SK-N-SH treated with all-trans-retinoic acid at 6 μM for 48 hours (cell line): ENCODE data around the gene ST6GALNAC3.

ENCODE experiments used
- ATAC-seq: fragments of 200-7000 bp; cut with Tn5 transposase; 3 replicates; pipeline ENCODE4 v1.9.1; 2020; ENCODE audit warnings: mild to moderate bottlenecking, moderate library complexity
- ARNTL ChIP-seq: fragments of 450-650 bp; formaldehyde crosslinking; IDR thresholded peaks from 2 replicates; pipeline ENCODE4 v1.5.0; 2020; ENCODE audit warnings: low read depth, mild to moderate bottlenecking, moderate library complexity, borderline replicate concordance
- BACH2 ChIP-seq: fragments of 250-450 bp; sonication (Bioruptor Pico); IDR thresholded peaks from 2 replicates; pipeline ENCODE4 v1.9.0; 2021; ENCODE audit warnings: mild to moderate bottlenecking, borderline replicate concordance
- CSDC2 ChIP-seq: fragments of 250-450 bp; sonication (Bioruptor Pico); IDR thresholded peaks from 2 replicates; pipeline ENCODE4 v1.5.0; 2020; ENCODE audit warnings: mild to moderate bottlenecking, moderate library complexity
- GLIS3 ChIP-seq: fragments of 250-450 bp; sonication (Bioruptor Pico); IDR thresholded peaks from 2 replicates; pipeline ENCODE4 v1.5.0; 2020; ENCODE audit warnings: mild to moderate bottlenecking, moderate library complexity
- OSR1 ChIP-seq: fragments of 250-450 bp; sonication (Bioruptor Pico); IDR thresholded peaks from 2 replicates; pipeline ENCODE4 v1.8.0; 2022; ENCODE audit warnings: moderate library complexity, mild to moderate bottlenecking, inconsistent platforms
- PPARA ChIP-seq: fragments of 250-450 bp; sonication (Bioruptor Pico); IDR thresholded peaks from 2 replicates; pipeline ENCODE4 v1.5.0; 2020; ENCODE audit warnings: mild to moderate bottlenecking, borderline replicate concordance
- RARB ChIP-seq: fragments of 250-450 bp; sonication (Bioruptor Pico); IDR thresholded peaks from 2 replicates; pipeline ENCODE4 v1.8.0; 2021; ENCODE audit warnings: mild to moderate bottlenecking, moderate library complexity
- SNAI2 ChIP-seq: fragments of 250-450 bp; sonication (Bioruptor Pico); IDR thresholded peaks from 2 replicates; pipeline ENCODE4 v1.5.0; 2020; ENCODE audit warnings: mild to moderate bottlenecking, moderate library complexity
- TCF4 ChIP-seq: fragments of 250-450 bp; sonication (Bioruptor Pico); IDR thresholded peaks from 2 replicates; pipeline ENCODE4 v1.8.0; 2021; ENCODE audit warnings: mild to moderate bottlenecking, moderate library complexity, borderline replicate concordance
- TOX ChIP-seq: fragments of 250-450 bp; sonication (Bioruptor Pico); IDR thresholded peaks from 2 replicates; pipeline ENCODE4 v1.8.0; 2021; ENCODE audit warnings: mild to moderate bottlenecking, moderate library complexity, borderline replicate concordance
- ZC3H10 ChIP-seq: fragments of 250-450 bp; sonication (Bioruptor Pico); IDR thresholded peaks from 2 replicates; pipeline ENCODE4 v1.5.1; 2021; ENCODE audit warnings: mild to moderate bottlenecking, moderate library complexity
- ZFP3 ChIP-seq: fragments of 250-450 bp; sonication (Bioruptor Pico); IDR thresholded peaks from 2 replicates; pipeline ENCODE4 v1.5.0; 2020; ENCODE audit warnings: mild to moderate bottlenecking, moderate library complexity
- ZFP30 ChIP-seq: fragments of 450-650 bp; formaldehyde crosslinking; IDR thresholded peaks from 2 replicates; pipeline ENCODE4 v1.5.0; 2022; ENCODE audit warnings: mild to moderate bottlenecking, moderate library complexity
- ZNF565 ChIP-seq: fragments of 450-650 bp; formaldehyde crosslinking; conservative IDR thresholded peaks from 2 replicates; pipeline ENCODE4 v1.5.0; 2020; ENCODE audit warnings: low read depth, mild to moderate bottlenecking, moderate library complexity
- ZNF8 ChIP-seq: fragments of 450-650 bp; formaldehyde crosslinking; IDR thresholded peaks from 2 replicates; pipeline ENCODE4 v1.5.0; 2020; ENCODE audit warnings: mild to moderate bottlenecking, moderate library complexity
- TF ChIP-seq, protein P1 (sequence below): fragments of 250-450 bp; sonication (Bioruptor Pico); IDR thresholded peaks from 2 replicates; pipeline ENCODE4 v1.5.1; 2021; ENCODE audit warnings: mild to moderate bottlenecking, moderate library complexity
- TF ChIP-seq, protein P2 (sequence below): fragments of 250-450 bp; sonication (Bioruptor Pico); IDR thresholded peaks from 2 replicates; pipeline ENCODE4 v1.5.0; 2020; ENCODE audit warnings: mild to moderate bottlenecking, moderate library complexity
- TF ChIP-seq, protein P3 (sequence below): fragments of 250-450 bp; sonication (Bioruptor Pico); IDR thresholded peaks from 2 replicates; pipeline ENCODE4 v1.8.0; 2020; ENCODE audit warnings: mild to moderate bottlenecking, moderate library complexity, borderline replicate concordance
- TF ChIP-seq, protein P4 (sequence below): fragments of 250-450 bp; sonication (Bioruptor Pico); IDR thresholded peaks from 2 replicates; pipeline ENCODE4 v1.8.0; 2021; ENCODE audit warnings: low read depth, mild to moderate bottlenecking, moderate library complexity, borderline replicate concordance

The ST6GALNAC3 gene

DNA sequence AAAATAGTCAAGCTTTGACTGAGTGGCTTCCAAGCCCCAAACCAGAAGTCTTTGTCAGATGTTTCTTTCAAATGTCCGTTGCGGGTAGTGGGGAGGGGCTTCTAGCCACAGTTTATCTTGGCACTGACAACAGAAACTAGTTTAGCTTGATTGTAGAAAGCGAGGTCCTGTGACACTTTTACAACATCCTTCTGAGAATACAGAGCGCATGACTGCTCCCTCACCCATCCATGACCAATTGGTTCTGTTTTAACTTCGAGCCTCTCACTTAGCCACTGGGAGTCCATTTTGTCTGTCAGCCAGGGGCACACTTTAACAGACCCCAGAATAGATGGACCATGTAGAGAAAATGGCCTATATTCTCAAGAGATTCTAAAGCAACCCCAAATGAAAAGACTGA lies 593.5 kb downstream of the ST6GALNAC3 start:
- TF ChIP-seq, protein P1, sequence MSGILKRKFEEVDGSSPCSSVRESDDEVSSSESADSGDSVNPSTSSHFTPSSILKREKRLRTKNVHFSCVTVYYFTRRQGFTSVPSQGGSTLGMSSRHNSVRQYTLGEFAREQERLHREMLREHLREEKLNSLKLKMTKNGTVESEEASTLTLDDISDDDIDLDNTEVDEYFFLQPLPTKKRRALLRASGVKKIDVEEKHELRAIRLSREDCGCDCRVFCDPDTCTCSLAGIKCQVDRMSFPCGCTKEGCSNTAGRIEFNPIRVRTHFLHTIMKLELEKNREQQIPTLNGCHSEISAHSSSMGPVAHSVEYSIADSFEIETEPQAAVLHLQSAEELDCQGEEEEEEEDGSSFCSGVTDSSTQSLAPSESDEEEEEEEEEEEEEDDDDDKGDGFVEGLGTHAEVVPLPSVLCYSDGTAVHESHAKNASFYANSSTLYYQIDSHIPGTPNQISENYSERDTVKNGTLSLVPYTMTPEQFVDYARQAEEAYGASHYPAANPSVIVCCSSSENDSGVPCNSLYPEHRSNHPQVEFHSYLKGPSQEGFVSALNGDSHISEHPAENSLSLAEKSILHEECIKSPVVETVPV (CRISPR knock-in tag), result no peak
- TF ChIP-seq ZNF565 (CRISPR knock-in tag) (no peak), OSR1 (CRISPR knock-in tag) (no peak), RARB (CRISPR knock-in tag) (no peak), TOX (CRISPR knock-in tag) (no peak), ZFP3 (CRISPR knock-in tag) (no peak), ZC3H10 (CRISPR knock-in tag) (no peak), SNAI2 (CRISPR knock-in tag) (no peak), GLIS3 (CRISPR knock-in tag) (no peak), BACH2 (CRISPR knock-in tag) (no peak), TCF4 (no peak), CSDC2 (CRISPR knock-in tag) (no peak), ZNF8 (CRISPR knock-in tag) (no peak), ZFP30 (CRISPR knock-in tag) (no peak)
- TF ChIP-seq, protein P2, sequence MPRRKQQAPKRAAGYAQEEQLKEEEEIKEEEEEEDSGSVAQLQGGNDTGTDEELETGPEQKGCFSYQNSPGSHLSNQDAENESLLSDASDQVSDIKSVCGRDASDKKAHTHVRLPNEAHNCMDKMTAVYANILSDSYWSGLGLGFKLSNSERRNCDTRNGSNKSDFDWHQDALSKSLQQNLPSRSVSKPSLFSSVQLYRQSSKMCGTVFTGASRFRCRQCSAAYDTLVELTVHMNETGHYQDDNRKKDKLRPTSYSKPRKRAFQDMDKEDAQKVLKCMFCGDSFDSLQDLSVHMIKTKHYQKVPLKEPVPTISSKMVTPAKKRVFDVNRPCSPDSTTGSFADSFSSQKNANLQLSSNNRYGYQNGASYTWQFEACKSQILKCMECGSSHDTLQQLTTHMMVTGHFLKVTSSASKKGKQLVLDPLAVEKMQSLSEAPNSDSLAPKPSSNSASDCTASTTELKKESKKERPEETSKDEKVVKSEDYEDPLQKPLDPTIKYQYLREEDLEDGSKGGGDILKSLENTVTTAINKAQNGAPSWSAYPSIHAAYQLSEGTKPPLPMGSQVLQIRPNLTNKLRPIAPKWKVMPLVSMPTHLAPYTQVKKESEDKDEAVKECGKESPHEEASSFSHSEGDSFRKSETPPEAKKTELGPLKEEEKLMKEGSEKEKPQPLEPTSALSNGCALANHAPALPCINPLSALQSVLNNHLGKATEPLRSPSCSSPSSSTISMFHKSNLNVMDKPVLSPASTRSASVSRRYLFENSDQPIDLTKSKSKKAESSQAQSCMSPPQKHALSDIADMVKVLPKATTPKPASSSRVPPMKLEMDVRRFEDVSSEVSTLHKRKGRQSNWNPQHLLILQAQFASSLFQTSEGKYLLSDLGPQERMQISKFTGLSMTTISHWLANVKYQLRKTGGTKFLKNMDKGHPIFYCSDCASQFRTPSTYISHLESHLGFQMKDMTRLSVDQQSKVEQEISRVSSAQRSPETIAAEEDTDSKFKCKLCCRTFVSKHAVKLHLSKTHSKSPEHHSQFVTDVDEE (CRISPR knock-in tag), result no peak
- TF ChIP-seq, protein P3, sequence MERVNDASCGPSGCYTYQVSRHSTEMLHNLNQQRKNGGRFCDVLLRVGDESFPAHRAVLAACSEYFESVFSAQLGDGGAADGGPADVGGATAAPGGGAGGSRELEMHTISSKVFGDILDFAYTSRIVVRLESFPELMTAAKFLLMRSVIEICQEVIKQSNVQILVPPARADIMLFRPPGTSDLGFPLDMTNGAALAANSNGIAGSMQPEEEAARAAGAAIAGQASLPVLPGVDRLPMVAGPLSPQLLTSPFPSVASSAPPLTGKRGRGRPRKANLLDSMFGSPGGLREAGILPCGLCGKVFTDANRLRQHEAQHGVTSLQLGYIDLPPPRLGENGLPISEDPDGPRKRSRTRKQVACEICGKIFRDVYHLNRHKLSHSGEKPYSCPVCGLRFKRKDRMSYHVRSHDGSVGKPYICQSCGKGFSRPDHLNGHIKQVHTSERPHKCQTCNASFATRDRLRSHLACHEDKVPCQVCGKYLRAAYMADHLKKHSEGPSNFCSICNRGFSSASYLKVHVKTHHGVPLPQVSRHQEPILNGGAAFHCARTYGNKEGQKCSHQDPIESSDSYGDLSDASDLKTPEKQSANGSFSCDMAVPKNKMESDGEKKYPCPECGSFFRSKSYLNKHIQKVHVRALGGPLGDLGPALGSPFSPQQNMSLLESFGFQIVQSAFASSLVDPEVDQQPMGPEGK, result no peak
- ATAC-seq, result no peak

DNA sequence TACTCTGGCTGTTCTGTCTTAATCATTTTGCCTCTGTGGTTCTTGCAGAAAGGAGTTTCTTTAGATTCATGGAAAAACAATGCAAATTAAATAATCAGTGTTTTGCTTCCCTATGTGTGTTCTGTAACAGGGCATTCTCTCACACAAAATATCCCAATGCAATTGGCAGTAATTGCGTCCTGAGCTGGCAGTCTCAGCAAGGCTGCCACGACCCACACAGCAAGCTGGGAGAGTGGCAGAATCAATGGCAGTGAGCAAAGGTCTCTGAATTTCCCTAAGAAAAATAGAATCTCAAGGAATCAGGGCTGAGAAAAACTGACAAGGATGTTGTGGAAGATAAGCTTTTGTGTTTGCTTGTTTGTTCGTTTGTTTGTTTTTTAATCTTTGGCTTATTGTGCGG lies 594.6 kb downstream of the ST6GALNAC3 start:
- ATAC-seq, result no peak
- TF ChIP-seq ARNTL (CRISPR knock-in tag), result no peak

DNA sequence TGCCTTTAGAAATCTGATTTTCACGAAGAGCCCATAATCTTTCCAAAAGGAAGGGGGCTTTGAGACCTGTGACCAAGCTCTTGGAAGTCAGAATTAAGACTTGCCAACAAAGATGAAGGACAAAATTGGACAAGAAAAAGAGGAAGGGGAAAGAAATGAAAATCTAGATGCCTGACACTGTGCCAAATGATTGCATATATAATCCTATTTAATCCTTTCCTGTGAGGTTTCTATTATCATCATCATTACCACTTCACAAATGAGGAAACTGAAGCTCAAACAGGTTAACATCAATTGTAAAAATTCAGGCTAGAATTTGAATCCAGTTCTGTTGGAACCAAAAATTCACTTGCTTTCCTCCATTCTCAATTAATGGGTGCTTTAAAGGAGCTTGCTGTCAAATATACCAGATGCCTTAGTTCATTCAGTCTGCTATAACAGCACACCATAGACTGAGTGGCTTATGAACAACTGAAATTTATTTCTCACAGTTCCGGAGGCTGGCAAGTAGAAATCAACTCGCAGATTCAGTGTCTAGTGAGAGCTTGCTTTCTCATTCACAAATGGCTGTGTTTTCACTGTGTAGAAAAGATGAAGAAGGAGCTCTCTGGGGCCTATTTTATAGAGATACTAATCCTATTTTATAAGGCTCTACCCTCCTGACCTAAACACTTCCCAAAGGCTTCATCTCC lies 595.2 kb downstream of the ST6GALNAC3 start:
- no peak for ATAC-seq
- TF ChIP-seq CSDC2 (CRISPR knock-in tag) (no peak), TCF4 (no peak), PPARA (CRISPR knock-in tag) (no peak), SNAI2 (CRISPR knock-in tag) (no peak), OSR1 (CRISPR knock-in tag) (no peak)
- TF ChIP-seq, protein P1 (CRISPR knock-in tag), result no peak
- TF ChIP-seq, protein P4, sequence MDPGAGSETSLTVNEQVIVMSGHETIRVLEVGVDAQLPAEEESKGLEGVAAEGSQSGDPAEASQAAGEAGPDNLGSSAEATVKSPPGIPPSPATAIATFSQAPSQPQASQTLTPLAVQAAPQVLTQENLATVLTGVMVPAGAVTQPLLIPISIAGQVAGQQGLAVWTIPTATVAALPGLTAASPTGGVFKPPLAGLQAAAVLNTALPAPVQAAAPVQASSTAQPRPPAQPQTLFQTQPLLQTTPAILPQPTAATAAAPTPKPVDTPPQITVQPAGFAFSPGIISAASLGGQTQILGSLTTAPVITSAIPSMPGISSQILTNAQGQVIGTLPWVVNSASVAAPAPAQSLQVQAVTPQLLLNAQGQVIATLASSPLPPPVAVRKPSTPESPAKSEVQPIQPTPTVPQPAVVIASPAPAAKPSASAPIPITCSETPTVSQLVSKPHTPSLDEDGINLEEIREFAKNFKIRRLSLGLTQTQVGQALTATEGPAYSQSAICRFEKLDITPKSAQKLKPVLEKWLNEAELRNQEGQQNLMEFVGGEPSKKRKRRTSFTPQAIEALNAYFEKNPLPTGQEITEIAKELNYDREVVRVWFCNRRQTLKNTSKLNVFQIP (CRISPR knock-in tag), result no peak
